GM20431 (cell line): ENCODE results near the gene TJP2.

Experiments used
- in situ Hi-C: fragments of 300-500 bp; cut with MseI, MboI; formaldehyde crosslinking; loops from one replicate; pipeline ENCODE4 v1.15.0; 2020; ENCODE audit warnings: low sequenced_read_pairs; ENCODE audit not compliant: unreplicated experiment

TJP2 gene

GRCh38 chr9:69186841-69187611 is 12.9 kb downstream of the TJP2 start:
- in situ Hi-C loops, result loop anchor here (25.0 kb wide), 2 partner anchors 125 to 600 kb away; no protein-coding TSS in a partner anchor

GRCh38 chr9:69188975-69189374 is 14.9 kb downstream of the TJP2 start:
- in situ Hi-C loops, result loop anchor here (25.0 kb wide), 2 partner anchors 127 to 602 kb away; no protein-coding TSS in a partner anchor

- in situ Hi-C loops, result loop anchor here (25.0 kb wide), 2 partner anchors 128 to 603 kb away; no protein-coding TSS in a partner anchor
Measured at GRCh38 chr9:69190086-69190862, 16.2 kb downstream of the TJP2 start.

GRCh38 chr9:69190863-69191181 is 16.7 kb downstream of the TJP2 start:
- in situ Hi-C loops, result loop anchor here (25.0 kb wide), 2 partner anchors 129 to 604 kb away; no protein-coding TSS in a partner anchor

GRCh38 chr9:69191231-69191630 is 17.2 kb downstream of the TJP2 start:
- in situ Hi-C loops, result loop anchor here (25.0 kb wide), 2 partner anchors 129 to 604 kb away; no protein-coding TSS in a partner anchor

- in situ Hi-C loops, result loop anchor here (25.0 kb wide), 2 partner anchors 130 to 605 kb away; no protein-coding TSS in a partner anchor
Measured at GRCh38 chr9:69192214-69192613, 18.1 kb downstream of the TJP2 start.

- in situ Hi-C loops, result loop anchor here (25.0 kb wide), 2 partner anchors 131 to 606 kb away; no protein-coding TSS in a partner anchor
Measured at GRCh38 chr9:69193685-69194032, 19.6 kb downstream of the TJP2 start.

- in situ Hi-C loops, result loop anchor here (25.0 kb wide), 2 partner anchors 133 to 608 kb away; no protein-coding TSS in a partner anchor
Measured at GRCh38 chr9:69194702-69195418, 20.8 kb downstream of the TJP2 start.

GRCh38 chr9:69195668-69196067 is 21.6 kb downstream of the TJP2 start:
- in situ Hi-C loops, result loop anchor here (25.0 kb wide), 2 partner anchors 133 to 608 kb away; no protein-coding TSS in a partner anchor

- in situ Hi-C loops, result loop anchor here (25.0 kb wide), 2 partner anchors 135 to 610 kb away; no protein-coding TSS in a partner anchor
Measured at GRCh38 chr9:69197687-69198086, 23.6 kb downstream of the TJP2 start.

GRCh38 chr9:69198521-69199220 is 24.6 kb downstream of the TJP2 start:
- in situ Hi-C loops, result loop anchor here (25.0 kb wide), 2 partner anchors 136 to 611 kb away; no protein-coding TSS in a partner anchor

- in situ Hi-C loops, result loop anchor here (25.0 kb wide), 2 partner anchors 138 to 613 kb away; no protein-coding TSS in a partner anchor
Measured at GRCh38 chr9:69199769-69200470, 25.8 kb downstream of the TJP2 start.

GRCh38 chr9:69202556-69202955 is 28.5 kb downstream of the TJP2 start:
- in situ Hi-C loops, result no loop called here

GRCh38 chr9:69204326-69204725 is 30.2 kb downstream of the TJP2 start:
- in situ Hi-C loops, result no loop called here

- in situ Hi-C loops, result no loop called here
Measured at GRCh38 chr9:69204849-69205248, 30.8 kb downstream of the TJP2 start.

- in situ Hi-C loops, result no loop called here
Measured at GRCh38 chr9:69206047-69206446, 32.0 kb downstream of the TJP2 start.

- in situ Hi-C loops, result no loop called here
Measured at GRCh38 chr9:69207503-69207902, 33.4 kb downstream of the TJP2 start.

- in situ Hi-C loops, result no loop called here
Measured at GRCh38 chr9:69211424-69212036, 37.5 kb downstream of the TJP2 start.
